Uterus (tissue), 4 donors: ENCODE results near the gene ST3GAL2. TPM values are rescaled to one million over a fixed set of nuclear protein-coding genes. Genes with fewer than 3 reads are reported as not detected.
"Not testable (repeated sequence)": the region's sequence is repeated elsewhere in the genome, so short reads cannot be mapped to it uniquely, and the experiment has no call there.

Experiments
- DNase-seq, 2 donors: peaks; one replicate each; pipeline ENCODE4 v3.0.0-alpha.2; 2019 to 2020
- H3K27ac ChIP-seq, 2 donors: fragments of 200-600 bp; sonication (generic); 1 replicate in 1 of 2; 2 replicates in 1 of 2; pipeline ENCODE4 v1.5.1; 2016 to 2018
- H3K27me3 ChIP-seq, 2 donors: fragments of 200-600 bp; sonication (generic); one replicate each; pipeline ENCODE4 v1.5.1; 2018 to 2019; ENCODE audit warnings: control low read depth in 1 of 2
- H3K36me3 ChIP-seq, 2 donors: fragments of 200-600 bp; sonication (generic); one replicate each; pipeline ENCODE4 v1.5.1; 2019; ENCODE audit warnings: control low read depth in 1 of 2
- H3K4me1 ChIP-seq, 2 donors: fragments of 200-600 bp; sonication (generic); one replicate each; pipeline ENCODE4 v1.5.1; 2018 to 2019; ENCODE audit warnings: control low read depth in 1 of 2
- H3K4me3 ChIP-seq, 2 donors: fragments of 200-600 bp; sonication (generic); 1 replicate in 1 of 2; 2 replicates in 1 of 2; pipeline ENCODE4 v1.5.1; 2018 to 2019; ENCODE audit warnings: mild to moderate bottlenecking in 1 of 2
- H3K9me3 ChIP-seq, 2 donors: fragments of 200-600 bp; sonication (generic); one replicate each; pipeline ENCODE4 v1.5.1; 2019; ENCODE audit warnings: control low read depth in 1 of 2
- POLR2A ChIP-seq, 2 donors: fragments of 450-650 bp; IDR thresholded peaks; one replicate each; pipeline ENCODE4 v1.6.1; 2016; ENCODE audit warnings: antibody characterized with exemption in 2 of 2, mild to moderate bottlenecking in 1 of 2, moderate library complexity in 1 of 2
- intact Hi-C: fragments of 100-400 bp; cut with DNase I; formaldehyde crosslinking; loops from one replicate; pipeline ENCODE4 v1.15.1; 2023; ENCODE audit warnings: low total_unique reads
- small RNA-seq: library from RNA; depleted of rRNA; stranded (forward); fragments of <200 nt; gene quantifications from one replicate; pipeline ENCODE3, GENCODE V24; 2016
- total RNA-seq, 4 donors: library from RNA; depleted of rRNA in 3 of 4; stranded (reverse); fragments of >200 nt in 3 of 4; gene quantifications; one replicate each; pipeline versions ENCODE4 v1.1.0 to v1.2.4, GENCODE V29; 2014 to 2023
- TF ChIP-seq, protein P1 (sequence below), 4 experiments: fragments of 200-600 bp in 2 of 4; fragments of 450-650 bp in 2 of 4; sonication (generic) in 2 of 4; IDR thresholded peaks; one replicate each; pipeline ENCODE4 v1.5.1; 2016 to 2019; ENCODE audit warnings: antibody characterized with exemption in 4 of 4, mild to moderate bottlenecking in 2 of 4, moderate library complexity in 1 of 4
- donor health status: DM: yes; HTN: yes; CAD: no.

Gene ST3GAL2
- total RNA-seq, 4 donors from 2014 or later = 6.2 to 57.9 (median 27.5) TPM

GRCh38 chr16:70341600-70341999 is 97.3 kb downstream of the ST3GAL2 start:
- intact Hi-C loops = no loop called here
- no peak for DNase-seq

DNA sequence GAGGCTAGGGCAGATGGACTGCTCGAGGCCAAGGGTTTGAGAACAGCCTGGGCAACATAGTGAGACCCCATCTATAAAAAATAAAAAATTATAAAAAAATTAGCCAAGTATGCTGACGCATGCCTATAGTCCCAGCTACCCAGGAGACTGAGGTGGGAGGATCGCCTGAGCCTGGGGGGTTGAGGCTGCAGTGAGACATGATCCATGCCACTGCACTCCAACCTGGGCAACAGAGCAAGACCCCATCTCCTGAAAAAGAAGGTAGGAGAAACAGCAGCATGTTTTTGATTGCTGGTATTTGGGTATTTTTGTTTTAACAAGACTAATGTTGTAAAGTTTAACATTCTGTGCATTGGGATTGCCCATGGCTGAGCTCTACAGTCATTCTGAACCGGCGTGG is 101.1 kb downstream of the ST3GAL2 start:
- intact Hi-C loops = no loop called here

More at GRCh38 chr16:70341600-70341999, 97.3 kb downstream of the ST3GAL2 start:
- no peaks in the 10 kb centered on the region for H3K36me3 ChIP-seq
- H3K27ac ChIP-seq = no peak overlapping the region
- no peaks in the 10 kb centered on the region for H3K4me1 ChIP-seq
- no peak overlapping the region for H3K4me3 ChIP-seq
- TF ChIP-seq, protein P1, sequence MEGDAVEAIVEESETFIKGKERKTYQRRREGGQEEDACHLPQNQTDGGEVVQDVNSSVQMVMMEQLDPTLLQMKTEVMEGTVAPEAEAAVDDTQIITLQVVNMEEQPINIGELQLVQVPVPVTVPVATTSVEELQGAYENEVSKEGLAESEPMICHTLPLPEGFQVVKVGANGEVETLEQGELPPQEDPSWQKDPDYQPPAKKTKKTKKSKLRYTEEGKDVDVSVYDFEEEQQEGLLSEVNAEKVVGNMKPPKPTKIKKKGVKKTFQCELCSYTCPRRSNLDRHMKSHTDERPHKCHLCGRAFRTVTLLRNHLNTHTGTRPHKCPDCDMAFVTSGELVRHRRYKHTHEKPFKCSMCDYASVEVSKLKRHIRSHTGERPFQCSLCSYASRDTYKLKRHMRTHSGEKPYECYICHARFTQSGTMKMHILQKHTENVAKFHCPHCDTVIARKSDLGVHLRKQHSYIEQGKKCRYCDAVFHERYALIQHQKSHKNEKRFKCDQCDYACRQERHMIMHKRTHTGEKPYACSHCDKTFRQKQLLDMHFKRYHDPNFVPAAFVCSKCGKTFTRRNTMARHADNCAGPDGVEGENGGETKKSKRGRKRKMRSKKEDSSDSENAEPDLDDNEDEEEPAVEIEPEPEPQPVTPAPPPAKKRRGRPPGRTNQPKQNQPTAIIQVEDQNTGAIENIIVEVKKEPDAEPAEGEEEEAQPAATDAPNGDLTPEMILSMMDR (IDR thresholded peaks at IDR 0.05) = no peak
- TF ChIP-seq POLR2A (IDR thresholded peaks at IDR 0.05) = no peak
- H3K9me3 ChIP-seq = no peaks in the 10 kb centered on the region
- no peaks in the 10 kb centered on the region for H3K27me3 ChIP-seq

DNA sequence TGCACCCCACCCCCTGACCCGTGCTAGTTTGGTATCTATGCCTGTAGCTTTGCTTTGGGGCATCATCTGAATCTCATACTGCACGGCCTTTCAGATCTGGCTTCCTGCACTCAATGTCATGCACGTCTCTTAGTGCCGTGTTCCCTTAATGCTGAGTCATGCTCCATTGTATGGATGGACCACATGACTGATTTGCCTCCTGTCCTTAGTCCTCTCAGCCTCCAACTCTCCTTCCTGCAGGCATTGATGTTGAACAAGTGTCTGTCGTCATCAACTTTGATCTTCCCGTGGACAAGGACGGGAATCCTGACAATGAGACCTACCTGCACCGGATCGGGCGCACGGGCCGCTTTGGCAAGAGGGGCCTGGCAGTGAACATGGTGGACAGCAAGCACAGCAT is 106.2 kb downstream of the ST3GAL2 start:
- H3K27ac ChIP-seq, intact Hi-C loops, H3K4me3 ChIP-seq, H3K9me3 ChIP-seq, DNase-seq, H3K36me3 ChIP-seq, H3K27me3 ChIP-seq, H3K4me1 ChIP-seq: not testable (repeated sequence)

More for the DNA sequence above, 101.1 kb downstream of the ST3GAL2 start:
- Histone ChIP-seq H3K27ac (no peak overlapping the region), H3K4me1 (no peaks in the 10 kb centered on the region), H3K4me3 (no peak overlapping the region), H3K27me3 (no peaks in the 10 kb centered on the region), H3K9me3 (no peaks in the 10 kb centered on the region), H3K36me3 (no peaks in the 10 kb centered on the region)
- DNase-seq = no peak
- TF ChIP-seq, protein P1 (IDR thresholded peaks at IDR 0.05) = no peak
- TF ChIP-seq POLR2A (IDR thresholded peaks at IDR 0.05) = no peak

DNA sequence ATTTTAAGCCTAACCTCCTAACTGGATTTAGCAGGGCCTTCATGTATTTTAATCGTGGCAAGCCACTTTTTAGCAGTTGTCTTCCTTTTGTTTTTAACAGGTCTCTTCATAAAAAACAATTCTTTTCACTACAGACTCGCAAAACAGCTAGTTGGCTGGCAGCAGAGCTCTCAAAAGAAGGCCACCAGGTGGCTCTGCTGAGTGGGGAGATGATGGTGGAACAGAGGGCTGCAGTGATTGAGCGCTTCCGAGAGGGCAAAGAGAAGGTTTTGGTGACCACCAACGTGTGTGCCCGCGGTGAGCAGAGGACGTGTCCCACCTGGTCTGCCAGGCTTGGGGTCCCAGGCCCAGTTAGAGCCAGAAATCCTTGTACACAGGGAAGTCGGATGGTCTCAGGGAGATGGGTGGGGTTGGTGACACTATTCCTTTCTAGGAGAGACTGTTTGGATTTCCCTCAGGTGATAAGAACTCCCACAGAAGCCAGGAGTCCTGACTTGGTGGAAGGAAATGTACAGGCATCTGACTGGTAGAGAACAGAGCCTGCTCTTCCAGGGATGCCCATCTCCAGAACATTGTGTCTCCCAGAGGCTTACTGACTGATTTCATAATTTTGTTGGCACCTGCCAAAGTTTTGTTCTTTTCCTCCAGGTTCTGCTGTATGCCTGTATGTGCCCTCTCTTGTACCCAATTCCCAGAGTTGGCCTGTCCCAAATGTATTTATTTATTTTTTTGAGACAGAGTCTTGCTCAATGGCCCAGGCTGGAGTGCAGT is 107.1 kb downstream of the ST3GAL2 start:
- Histone ChIP-seq H3K4me1 (no peaks in the 10 kb centered on the region), H3K27ac (no peak overlapping the region), H3K4me3 (no peak overlapping the region), H3K36me3 (no peaks in the 10 kb centered on the region), H3K9me3 (no peaks in the 10 kb centered on the region), H3K27me3 (no peaks in the 10 kb centered on the region)
- TF ChIP-seq, protein P1 (IDR thresholded peaks at IDR 0.05) = peak; percentile 13 to 41 (median 32)
- no peak for TF ChIP-seq POLR2A (IDR thresholded peaks at IDR 0.05)
- peak in 1 of 2 donors; percentile 31 for DNase-seq
- intact Hi-C loops = no loop called here

DNA sequence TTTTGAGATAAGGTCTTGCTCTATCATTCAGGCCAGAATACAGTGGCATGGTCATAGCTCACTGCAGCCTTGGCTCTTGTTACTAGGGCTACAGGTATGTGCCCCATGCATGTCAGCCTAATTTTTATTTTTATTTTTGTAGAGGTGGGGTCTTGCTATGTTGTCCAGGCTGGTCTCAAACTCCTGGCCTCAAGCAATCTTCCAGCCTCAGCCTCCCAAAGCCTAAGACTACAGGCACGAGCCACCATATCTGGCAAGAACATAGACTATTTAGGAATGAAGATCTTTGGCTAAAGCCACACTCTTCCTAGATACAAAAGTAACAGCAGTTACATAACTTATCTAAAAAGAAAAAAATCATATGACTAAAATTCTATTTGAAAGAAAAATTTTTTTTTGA is 107.8 kb downstream of the ST3GAL2 start:
- TF ChIP-seq, protein P1 (IDR thresholded peaks at IDR 0.05) = no peak
- TF ChIP-seq POLR2A (IDR thresholded peaks at IDR 0.05) = no peak
- Histone ChIP-seq H3K27ac (no peak overlapping the region), H3K36me3 (no peaks in the 10 kb centered on the region), H3K9me3 (no peaks in the 10 kb centered on the region), H3K4me1 (no peaks in the 10 kb centered on the region), H3K4me3 (no peak overlapping the region), H3K27me3 (no peaks in the 10 kb centered on the region)
- DNase-seq = no peak
- intact Hi-C loops = no loop called here

Small RNA genes within 50 kb of the gene (small RNA-seq; reads per million reads assigned to genes)
- gene RNU6-23P (not detected), gene RPS27P26 (not detected)

Other genes with a start within 250 kb of the ST3GAL2 start
- 10 to 100 TPM in 3 of 4 donors, 1 to 10 TPM in 1; 8.8 to 38.0 (median 22.8) TPM for gene EXOSC6, start 187.2 kb downstream of the ST3GAL2 start, total RNA-seq
- gene AARS1, start 149.6 kb downstream of the ST3GAL2 start, total RNA-seq = 10 to 100 TPM; 32.5 to 99.4 (median 62.5) TPM
- 10 to 100 TPM; 10.6 to 77.6 (median 25.4) TPM for gene DDX19B, start 139.9 kb downstream of the ST3GAL2 start, total RNA-seq
- 100 to 1,000 TPM in 1 of 4 donors, 10 to 100 TPM in 3; 12.1 to 126 (median 41.9) TPM for gene DDX19A, start 92.2 kb downstream of the ST3GAL2 start, total RNA-seq
- gene FCSK, start 15.5 kb upstream of the ST3GAL2 start, total RNA-seq = 10 to 100 TPM; 12.1 to 65.3 (median 22.9) TPM
- 100 to 1,000 TPM in 1 of 4 donors, 10 to 100 TPM in 3; 33.3 to 137 (median 67.1) TPM for gene COG4, start 84.5 kb upstream of the ST3GAL2 start, total RNA-seq
- 100 to 1,000 TPM in 2 of 4 donors, 10 to 100 TPM in 2; 24.3 to 244 (median 145) TPM for gene SF3B3, start 84.7 kb upstream of the ST3GAL2 start, total RNA-seq
- gene IL34, start 207.5 kb upstream of the ST3GAL2 start, total RNA-seq = 1 to 10 TPM in 3 of 4 donors, not detected in 1; 3.3 to 9.4 (median 9.0) TPM
- 100 to 1,000 TPM in 1 of 4 donors, 10 to 100 TPM in 3; 11.2 to 142 (median 18.2) TPM for gene MTSS2, start 247.0 kb upstream of the ST3GAL2 start, total RNA-seq